ENCODE measurements around the gene CDH13.

CDH13 gene

GRCh38 chr16:82855471-82855870 lies 228.7 kb downstream of the CDH13 start:
- no peak for DNase-seq

- DNase-seq = no peak
These were observed 231.1 kb downstream of the CDH13 start for GRCh38 chr16:82857693-82858365.

- DNase-seq = no peak
These were observed 232.9 kb downstream of the CDH13 start for GRCh38 chr16:82859662-82860061.

- DNase-seq = no peak
These were observed 233.3 kb downstream of the CDH13 start for GRCh38 chr16:82860071-82860470.

- no peak for DNase-seq
These were observed 235.3 kb downstream of the CDH13 start for GRCh38 chr16:82862057-82862456.

- DNase-seq = no peak
These were observed 237.7 kb downstream of the CDH13 start for GRCh38 chr16:82864332-82865040.

GRCh38 chr16:82865412-82865811 lies 238.6 kb downstream of the CDH13 start:
- no peak for DNase-seq

- DNase-seq = no peak
These were observed 240.7 kb downstream of the CDH13 start for GRCh38 chr16:82867485-82867884.

GRCh38 chr16:82874271-82874670 lies 247.5 kb downstream of the CDH13 start:
- no peak for DNase-seq

GRCh38 chr16:82874672-82875071 lies 247.9 kb downstream of the CDH13 start:
- DNase-seq = no peak

- DNase-seq = no peak
These were observed 250.2 kb downstream of the CDH13 start for GRCh38 chr16:82876951-82877350.

- DNase-seq = no peak
These were observed 251.7 kb downstream of the CDH13 start for GRCh38 chr16:82878466-82878865.

- no peak for DNase-seq
These were observed 253.6 kb downstream of the CDH13 start for GRCh38 chr16:82880346-82880745.

- DNase-seq = no peak
These were observed 254.7 kb downstream of the CDH13 start for GRCh38 chr16:82881516-82881915.

- no peak for DNase-seq
These were observed 255.5 kb downstream of the CDH13 start for GRCh38 chr16:82882226-82882625.

GRCh38 chr16:82882982-82883835 lies 256.4 kb downstream of the CDH13 start:
- DNase-seq = no peak

- DNase-seq = no peak
These were observed 257.6 kb downstream of the CDH13 start for GRCh38 chr16:82884320-82884898.

- DNase-seq = no peak
These were observed 259.4 kb downstream of the CDH13 start for GRCh38 chr16:82886146-82886545.

GRCh38 chr16:82888591-82889001 lies 261.8 kb downstream of the CDH13 start:
- DNase-seq = no peak

GRCh38 chr16:82891424-82891823 lies 264.7 kb downstream of the CDH13 start:
- DNase-seq = no peak

GRCh38 chr16:82891918-82892317 lies 265.1 kb downstream of the CDH13 start:
- DNase-seq = no peak

GRCh38 chr16:82892324-82892723 lies 265.6 kb downstream of the CDH13 start:
- no peak for DNase-seq

GRCh38 chr16:82895843-82896242 lies 269.1 kb downstream of the CDH13 start:
- DNase-seq = no peak
